HepG2 (cell line): ENCODE results near the gene RPP25L. TPM values are rescaled to one million over a fixed set of nuclear protein-coding genes. Genes with fewer than 3 reads are reported as not detected.

Experiments used
- ATAC-seq: fragments of 200-7000 bp; cut with Tn5 transposase; 3 replicates; pipeline ENCODE4 v1.9.1; 2020; ENCODE audit warnings: mild to moderate bottlenecking, moderate library complexity
- BruUV-seq: library from RNA; stranded (reverse); fragments of 400-500 nt; replicated peaks from 2 replicates; lab custom pipeline; 2021; lab: Mats Ljungman, UMichigan
- CTCF ChIA-PET: fragments of 300-600 bp; formaldehyde crosslinking; extraction: SDS; loops from one replicate; lab custom pipeline; 2021; ENCODE audit warnings: low total read pairs, inconsistent platforms, low intra/inter-chr PET ratio; lab: Yijun Ruan, JAX
- POLR2A ChIA-PET: fragments of 350-600 bp; sonication (Branson Sonifier 250); formaldehyde crosslinking; loops from one replicate; lab custom pipeline; 2020; ENCODE audit warnings: antibody characterized with exemption, inconsistent platforms; lab: Yijun Ruan, JAX
- DNase-seq: peaks from one replicate; pipeline ENCODE4 v3.0.0-alpha.2; 2015; ENCODE audit warnings: low spot score
- FAIRE-seq: peaks from 3 replicates; lab custom pipeline; 2011; peaks lifted over from hg19 to GRCh38; lab: Jason Lieb, UNC
- H2AFZ ChIP-seq: one replicate; pipeline ENCODE4 v1.6.1; 2011; ENCODE audit warnings: low read length, inconsistent platforms
- H3K27ac ChIP-seq: fragments of 300-600 bp; 3 replicates; pipeline ENCODE4 v1.8.0; 2011; ENCODE audit warnings: mixed run types, mild to moderate bottlenecking, mixed read lengths, low read length, inconsistent platforms; ENCODE audit not compliant: insufficient read depth; ENCODE audit errors: extremely low read length
- H3K27me3 ChIP-seq, 2 experiments: fragments of 200-600 bp in 1 of 2; 2 replicates in 1 of 2; 3 replicates in 1 of 2; pipeline versions ENCODE4 v1.6.0 to v1.8.0; 2011; ENCODE audit warnings: low read length in 2 of 2, mild to moderate bottlenecking in 2 of 2, moderate library complexity in 2 of 2, inconsistent platforms in 1 of 2; ENCODE audit not compliant: insufficient read depth in 2 of 2, control insufficient read depth in 1 of 2
- H3K36me3 ChIP-seq, 2 experiments: fragments of 200-600 bp in 1 of 2; replicated peaks in 1 of 2; 2 replicates in 1 of 2; 3 replicates in 1 of 2; pipeline versions ENCODE4 v1.5.1 to v1.8.0; 2011; ENCODE audit warnings: low read length in 2 of 2, inconsistent platforms in 1 of 2; ENCODE audit not compliant: insufficient read depth in 2 of 2, control insufficient read depth in 1 of 2
- H3K4me1 ChIP-seq: 2 replicates; pipeline ENCODE4 v1.5.1; 2012; ENCODE audit warnings: low read length, inconsistent platforms; ENCODE audit not compliant: insufficient read depth
- H3K4me2 ChIP-seq: 2 replicates; pipeline ENCODE4 v1.6.0; 2011; ENCODE audit warnings: low read depth, low read length, inconsistent platforms
- H3K4me3 ChIP-seq, 3 experiments: fragments of 200-600 bp in 1 of 3; sonication (generic), shearing (Covaris generic) in 1 of 3; replicated peaks in 1 of 3; 2 replicates each; pipeline ENCODE4 v1.5.1; 2011 to 2016; ENCODE audit warnings: low read length in 3 of 3, inconsistent platforms in 2 of 3, low read depth in 2 of 3, mild to moderate bottlenecking in 2 of 3, control low read depth in 1 of 3, mixed read lengths in 1 of 3; ENCODE audit not compliant: insufficient read depth in 1 of 3
- H3K79me2 ChIP-seq: one replicate; pipeline ENCODE4 v1.6.1; 2011; ENCODE audit warnings: low read length, inconsistent platforms; ENCODE audit not compliant: insufficient read depth
- H3K9ac ChIP-seq: 2 replicates; pipeline ENCODE4 v1.6.0; 2011; ENCODE audit warnings: mild to moderate bottlenecking, low read depth, low read length, inconsistent platforms; ENCODE audit not compliant: insufficient read depth
- H3K9me3 ChIP-seq: 2 replicates; pipeline ENCODE4 v1.5.1; 2012; ENCODE audit warnings: mild to moderate bottlenecking, low read length
- H4K20me1 ChIP-seq: 2 replicates; pipeline ENCODE4 v1.6.0; 2011; ENCODE audit warnings: inconsistent platforms, mild to moderate bottlenecking, low read length, moderate library complexity; ENCODE audit not compliant: insufficient read depth
- FOXK2 ChIP-seq: fragments of 450-650 bp; IDR thresholded peaks from 2 replicates; pipeline ENCODE4 v1.6.1; 2016
- HMG20A ChIP-seq: IDR thresholded peaks from 2 replicates; pipeline ENCODE4 v1.6.1; 2016; ENCODE audit warnings: borderline replicate concordance
- HNF1B ChIP-seq: sonication (generic); formaldehyde crosslinking; IDR thresholded peaks from 2 replicates; pipeline ENCODE4 v1.5.1; 2020; ENCODE audit warnings: mild to moderate bottlenecking, moderate library complexity, missing genetic modification reagents
- HOXA9 ChIP-seq: sonication (generic); formaldehyde crosslinking; IDR thresholded peaks from 2 replicates; pipeline ENCODE4 v1.8.1; 2022; ENCODE audit warnings: missing genetic modification reagents, mild to moderate bottlenecking, moderate library complexity, borderline replicate concordance
- ISX ChIP-seq: sonication (generic); formaldehyde crosslinking; conservative IDR thresholded peaks from 2 replicates; pipeline ENCODE4 v1.5.0; 2020; ENCODE audit warnings: missing genetic modification reagents
- POLR2A ChIP-seq, 2 experiments: IDR thresholded peaks; 2 replicates each; pipeline ENCODE4 v1.6.1; 2011; ENCODE audit warnings: low read depth in 2 of 2, low read length in 2 of 2, mild to moderate bottlenecking in 1 of 2, moderate library complexity in 1 of 2; ENCODE audit not compliant: insufficient read depth in 1 of 2
- SALL1 ChIP-seq: sonication (generic); formaldehyde crosslinking; IDR thresholded peaks from 2 replicates; pipeline ENCODE4 v1.8.0; 2022; ENCODE audit warnings: mild to moderate bottlenecking, missing genetic modification reagents
- SMAD3 ChIP-seq: sonication (generic); formaldehyde crosslinking; IDR thresholded peaks from 2 replicates; pipeline ENCODE4 v1.4.0; 2020; ENCODE audit warnings: missing genetic modification reagents
- SRY ChIP-seq: sonication (generic); formaldehyde crosslinking; IDR thresholded peaks from 2 replicates; pipeline ENCODE4 v1.8.0; 2022; ENCODE audit warnings: mild to moderate bottlenecking, missing genetic modification reagents
- TGIF2 ChIP-seq: IDR thresholded peaks from 2 replicates; pipeline ENCODE4 v1.6.1; 2016; ENCODE audit warnings: control low read depth, missing compliant biosample characterization
- ZBTB2 ChIP-seq: sonication (generic); formaldehyde crosslinking; IDR thresholded peaks from 2 replicates; pipeline ENCODE4 v1.8.0; 2022; ENCODE audit warnings: low read depth, missing genetic modification reagents
- ZNF225 ChIP-seq: sonication (generic); formaldehyde crosslinking; IDR thresholded peaks from 2 replicates; pipeline ENCODE4 v1.4.0; 2020; ENCODE audit warnings: mild to moderate bottlenecking, missing genetic modification reagents
- ZNF331 ChIP-seq: sonication (generic); formaldehyde crosslinking; IDR thresholded peaks from 2 replicates; pipeline ENCODE4 v1.4.0; 2020; ENCODE audit warnings: missing genetic modification reagents
- ZNF33B ChIP-seq: sonication (generic); formaldehyde crosslinking; IDR thresholded peaks from 2 replicates; pipeline ENCODE4 v1.5.1; 2020; ENCODE audit warnings: mild to moderate bottlenecking, missing genetic modification reagents
- ZNF784 ChIP-seq: sonication (generic); formaldehyde crosslinking; IDR thresholded peaks from 2 replicates; pipeline ENCODE4 v1.5.1; 2020; ENCODE audit warnings: missing genetic modification reagents, mild to moderate bottlenecking, borderline replicate concordance
- WGBS: methylation state at CpG from one replicate; pipeline ENCODE4 v1.1.6; 2017; ENCODE audit warnings: low lambda C conversion rate; 5-methylcytosine and 5-hydroxymethylcytosine counted together
- in situ Hi-C: cut with HindIII; loops from 2 replicates; pipeline ENCODE4 v1.10.0; 2017; ENCODE audit warnings: low pct_unique_long_range_greater_than_20kb; ENCODE audit not compliant: extremely low pct_ligation_motif_present
- intact Hi-C: fragments of 100-400 bp; cut with micrococcal nuclease; formaldehyde crosslinking; loops from one replicate; pipeline ENCODE4 v1.10.0; 2022; ENCODE audit not compliant: unreplicated experiment
- polyA plus RNA-seq, 8 experiments: library from polyadenylated mRNA; depleted of rRNA in 3 of 8; stranded (reverse) in 7 of 8; unstranded in 1 of 8; fragments of >200 nt; fragmentation: Illumina TruSeq in 4 of 8; extraction: Trizol in 4 of 8; gene quantifications; 2 replicates each; pipeline versions ENCODE4 v1.2.1 to v1.2.3, GENCODE V29; 2011 to 2016; ENCODE audit warnings: low read depth in 4 of 8, missing spikeins in 1 of 8, mixed read lengths in 1 of 8; ENCODE audit not compliant: insufficient read depth in 1 of 8
- total RNA-seq, 5 experiments: library from RNA; depleted of rRNA; stranded (reverse); fragments of >200 nt; fragmentation: Illumina TruSeq; extraction: Trizol; gene quantifications; 2 replicates each; pipeline ENCODE4 v1.2.3, GENCODE V29; 2016; ENCODE audit warnings: low read depth in 1 of 5

The RPP25L gene
- total and polyA plus RNA-seq, 2 of the 13 experiments (the other 11 are each of a cell fraction or from before 2014, with no cell fraction given): 24.5 to 27.3 TPM

- 19% methylated on average over 5 of the region's 5 CpGs for WGBS
- no TSS peak for BruUV-seq
Measured at GRCh38 chr9:34655394-34655793, 43.5 kb upstream of the RPP25L start.

GRCh38 chr9:34654323-34655051 lies 42.6 kb upstream of the RPP25L start:
- POLR2A ChIA-PET: interaction anchor here (1.0 to 2.3 kb wide), 2 partner anchors 9 to 17 kb away, joined by 5 to 14 read pairs; partner anchors contain the start of genes GALT and SIGMAR1
- no peak for DNase-seq
- H3K27ac ChIP-seq: no peak overlapping the region
- H3K27me3 ChIP-seq: no peaks in the 10 kb centered on the region; a peak in 3 of 5 replicates
- H2AFZ ChIP-seq: no peak overlapping the region
- H3K79me2 ChIP-seq: no peaks in the 10 kb centered on the region
- WGBS: 68% methylated on average over 11 of the region's 11 CpGs
- no peaks in the 10 kb centered on the region for H3K9me3 ChIP-seq
- H3K4me2 ChIP-seq: no peak overlapping the region
- no peaks in the 10 kb centered on the region for H4K20me1 ChIP-seq
- no peak for ATAC-seq
- in situ Hi-C loops (no loop called here), intact Hi-C loops (no loop called here)
- peaks cover 0 to 4% of the 10 kb centered on the region in 2 experiments; a peak in 3 of 5 replicates for H3K36me3 ChIP-seq
- BruUV-seq: no TSS peak
- H3K4me3 ChIP-seq: no peak overlapping the region
- H3K9ac ChIP-seq: no peak overlapping the region
- H3K4me1 ChIP-seq: peaks cover 39% of the 10 kb centered on the region
- no peak for FAIRE-seq
- CTCF ChIA-PET: no interaction called here
- TF ChIP-seq ISX (CRISPR knock-in tag): no peak
- TF ChIP-seq HNF1B: no peak
- no peak for TF ChIP-seq ZNF784
- TF ChIP-seq SRY (CRISPR knock-in tag): no peak
- TF ChIP-seq POLR2A (IDR thresholded peaks at IDR 0.05; ENCODE audit: insufficient read depth in 1 of 2, low read depth in 2 of 2, low read length in 2 of 2): no peak
- no peak for TF ChIP-seq FOXK2
- TF ChIP-seq SALL1 (CRISPR knock-in tag): no peak
- no peak for TF ChIP-seq ZNF33B (CRISPR knock-in tag)
- TF ChIP-seq HOXA9 (CRISPR knock-in tag): no peak
- no peak for TF ChIP-seq TGIF2 (CRISPR knock-in tag)
- TF ChIP-seq ZNF331: no peak

More at GRCh38 chr9:34655394-34655793, 43.5 kb upstream of the RPP25L start:
- POLR2A ChIA-PET: interaction anchor here (2.3 kb wide), 1 partner anchor 10 kb away, joined by 14 read pairs; the partner anchor contains the start of gene GALT
- in situ Hi-C loops: no loop called here
- Histone ChIP-seq H3K9ac (no peak overlapping the region), H3K27ac (no peak overlapping the region), H3K27me3 (no peaks in the 10 kb centered on the region; a peak in 3 of 5 replicates)
- TF ChIP-seq ZBTB2 (CRISPR knock-in tag): no peak
- no peak for TF ChIP-seq SMAD3
- no peak for TF ChIP-seq HMG20A
- TF ChIP-seq ZNF225 (CRISPR knock-in tag): no peak
- TF ChIP-seq, all 625 proteins: peak for 0
- Histone ChIP-seq H3K79me2 (no peaks in the 10 kb centered on the region), H2AFZ (no peak overlapping the region), H3K9me3 (no peaks in the 10 kb centered on the region), H3K4me1 (peaks cover 36% of the 10 kb centered on the region), H3K4me2 (no peak overlapping the region), H4K20me1 (no peaks in the 10 kb centered on the region), H3K36me3 (no peaks in the 10 kb centered on the region), H3K4me3 (no peak overlapping the region)
- intact Hi-C loops: no loop called here
- ATAC-seq (no peak), FAIRE-seq (no peak), DNase-seq (no peak)
- CTCF ChIA-PET: no interaction called here
